Raji (cell line): ENCODE data around the gene FGF16.

Source experiments
- POLR2A ChIP-seq: IDR thresholded peaks from 2 replicates; pipeline ENCODE4 v1.6.1; 2011; ENCODE audit warnings: low read depth, low read length, control low read depth; ENCODE audit not compliant: insufficient read depth

The FGF16 gene

DNA sequence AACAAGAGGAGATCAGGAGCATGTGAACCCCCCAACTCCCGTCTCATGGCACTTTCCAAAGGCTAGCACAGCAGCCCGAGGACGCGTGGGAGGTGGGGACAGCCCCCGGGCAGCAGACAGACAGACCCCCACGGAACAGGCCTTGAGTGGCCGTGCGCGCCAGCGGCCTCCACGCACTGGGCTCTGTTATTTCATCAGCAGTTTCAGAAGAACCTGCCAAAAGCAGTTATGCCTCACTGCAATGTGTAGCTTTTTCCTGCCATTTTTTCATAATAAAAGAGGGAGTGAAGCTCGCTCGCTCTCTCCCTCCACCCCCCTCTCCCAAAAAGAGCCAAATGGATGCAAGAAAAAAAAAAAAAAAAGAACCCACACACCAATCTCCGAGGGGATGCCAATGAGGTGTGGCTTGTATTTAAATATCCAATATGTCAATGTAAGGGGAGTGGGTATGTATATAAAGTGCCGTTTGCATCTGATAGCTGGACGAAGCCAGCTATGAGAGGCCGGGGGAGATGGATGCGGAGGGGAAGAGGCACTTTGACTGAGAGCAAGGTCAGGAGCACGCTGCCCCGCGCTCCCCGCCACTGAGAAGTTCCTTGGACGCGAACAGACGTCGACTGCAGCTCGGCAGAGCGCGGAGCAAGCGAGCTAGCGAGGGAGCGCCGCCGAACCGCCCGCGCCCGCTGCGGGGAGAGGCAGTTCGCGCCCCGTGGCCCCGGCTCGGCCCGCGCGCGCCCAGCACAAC, at the start of gene FGF16:
Gene FGF16 (plus strand): TSS at position 482 of the 745 bp plus-strand sequence. CDS start 286 bp downstream, outside the sequence.
- TF ChIP-seq POLR2A = no peak

DNA sequence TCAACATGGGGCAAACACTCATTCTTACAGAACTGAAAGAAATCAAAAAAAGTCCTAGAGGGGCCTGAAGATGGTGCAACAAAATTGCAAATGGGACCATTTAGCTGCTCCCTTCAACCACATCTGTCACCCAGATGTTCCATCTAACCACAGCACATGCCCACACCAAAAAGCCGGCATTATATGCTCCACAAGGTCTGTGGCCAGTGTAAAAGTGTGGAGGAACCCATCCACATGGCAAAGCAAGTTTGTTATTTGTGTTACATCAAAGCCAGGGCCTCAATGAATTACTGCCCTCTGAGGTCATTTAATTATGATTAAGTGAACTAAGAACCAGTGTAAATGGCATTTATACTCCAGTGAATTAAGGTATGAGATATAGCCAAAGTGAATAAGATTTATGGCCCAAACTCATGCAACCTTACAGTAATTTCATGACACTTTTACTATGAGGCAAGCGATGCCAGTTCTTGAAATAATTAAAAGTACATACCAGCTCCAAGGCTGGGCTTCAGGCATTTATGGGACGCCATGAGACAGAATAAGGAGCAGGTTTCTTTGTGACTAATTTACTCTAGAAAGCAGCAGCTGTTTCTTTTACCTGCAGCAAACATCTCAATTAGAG, 48.7 kb upstream of the FGF16 start:
- no peak for TF ChIP-seq POLR2A

DNA sequence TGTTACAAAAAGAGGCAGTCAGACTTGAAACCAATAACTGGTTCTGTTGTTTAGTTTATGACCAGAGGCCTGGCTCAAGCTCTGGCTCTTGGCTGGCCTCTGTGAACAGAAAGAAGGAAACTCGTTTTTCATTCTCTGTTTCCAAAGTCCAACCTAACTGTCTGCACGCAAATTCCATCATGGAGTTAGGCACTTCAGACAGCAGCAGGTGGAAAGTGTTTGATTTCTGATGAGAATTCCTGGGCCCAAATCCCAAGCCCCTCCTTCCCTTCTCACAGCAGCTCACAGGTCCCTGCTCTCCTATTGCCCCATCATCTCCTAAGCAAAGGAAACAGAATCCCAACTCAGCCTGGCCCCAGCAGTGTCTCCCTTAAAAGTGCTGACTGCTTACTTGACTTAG, 42.8 kb upstream of the FGF16 start:
- TF ChIP-seq POLR2A = no peak

GRCh38 chrX:77412631-77413030, 34.6 kb upstream of the FGF16 start:
- no peak for TF ChIP-seq POLR2A

DNA sequence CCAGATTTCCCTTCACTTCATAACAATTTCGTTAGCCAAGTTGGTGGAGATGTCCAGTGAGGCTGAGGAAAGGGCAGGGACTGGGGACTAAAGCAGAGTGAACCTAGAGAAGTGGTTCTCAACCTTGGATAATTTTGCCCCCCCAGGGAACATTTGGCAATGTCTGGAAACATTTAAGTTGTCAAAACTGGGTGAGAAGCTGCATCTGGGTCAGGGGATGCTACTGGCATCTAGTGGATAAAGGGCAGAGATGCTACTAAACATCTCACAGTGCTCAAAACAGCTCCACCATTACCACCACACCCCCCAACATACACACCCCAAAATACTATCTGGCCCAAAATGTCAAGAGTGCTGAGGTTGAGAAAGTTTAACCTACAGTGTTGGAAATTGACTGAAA, 32.0 kb upstream of the FGF16 start:
- no peak for TF ChIP-seq POLR2A

GRCh38 chrX:77415882-77416281, 31.3 kb upstream of the FGF16 start:
- TF ChIP-seq POLR2A = no peak

- TF ChIP-seq POLR2A = no peak
Observed at GRCh38 chrX:77422891-77423648, 24.1 kb upstream of the FGF16 start.

- TF ChIP-seq POLR2A = no peak
Observed at GRCh38 chrX:77426811-77427210, 20.4 kb upstream of the FGF16 start.

GRCh38 chrX:77427611-77428010, 19.6 kb upstream of the FGF16 start:
- TF ChIP-seq POLR2A = no peak

GRCh38 chrX:77428551-77428950, 18.6 kb upstream of the FGF16 start:
- no peak for TF ChIP-seq POLR2A

- TF ChIP-seq POLR2A = no peak
Observed at GRCh38 chrX:77431227-77431626, 16.0 kb upstream of the FGF16 start.

DNA sequence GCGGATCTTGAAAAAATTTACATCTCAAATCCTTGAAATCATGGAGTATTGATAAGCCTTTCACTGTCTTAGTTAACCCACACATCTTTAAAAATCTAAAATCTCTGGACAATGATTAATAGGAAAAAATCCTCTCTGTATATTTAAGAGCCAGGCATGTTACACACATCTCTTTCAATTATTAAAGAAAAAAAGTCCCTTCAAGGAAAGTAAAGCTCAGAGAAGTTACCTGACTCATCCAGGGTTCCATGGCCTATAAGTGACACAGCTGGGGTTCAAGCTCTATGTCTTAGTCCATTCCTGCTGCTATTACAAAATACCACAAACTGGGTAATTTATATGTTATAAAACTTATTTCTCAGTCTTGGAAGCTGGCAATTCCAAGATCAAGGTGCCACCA, 14.2 kb upstream of the FGF16 start:
- no peak for TF ChIP-seq POLR2A

DNA sequence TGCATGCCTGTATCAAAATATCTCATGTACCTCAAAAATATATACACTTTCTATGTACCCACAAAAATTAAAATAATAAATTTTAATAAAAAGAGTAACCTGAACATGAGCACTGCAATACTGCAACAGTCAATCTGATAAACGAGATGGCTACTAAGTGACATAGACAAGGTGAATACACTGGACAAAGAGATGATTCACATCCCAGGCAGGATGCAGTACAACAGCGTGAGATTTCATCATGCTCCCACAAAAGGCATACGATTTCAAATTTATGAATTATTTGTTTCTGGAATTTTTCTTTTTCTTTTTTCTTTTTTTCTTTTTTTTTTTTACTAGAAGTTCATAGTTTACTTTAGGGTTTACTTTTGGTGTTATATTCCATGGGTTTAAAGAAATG, 12.2 kb upstream of the FGF16 start:
- no peak for TF ChIP-seq POLR2A

GRCh38 chrX:77436271-77436670, 10.9 kb upstream of the FGF16 start:
- no peak for TF ChIP-seq POLR2A

DNA sequence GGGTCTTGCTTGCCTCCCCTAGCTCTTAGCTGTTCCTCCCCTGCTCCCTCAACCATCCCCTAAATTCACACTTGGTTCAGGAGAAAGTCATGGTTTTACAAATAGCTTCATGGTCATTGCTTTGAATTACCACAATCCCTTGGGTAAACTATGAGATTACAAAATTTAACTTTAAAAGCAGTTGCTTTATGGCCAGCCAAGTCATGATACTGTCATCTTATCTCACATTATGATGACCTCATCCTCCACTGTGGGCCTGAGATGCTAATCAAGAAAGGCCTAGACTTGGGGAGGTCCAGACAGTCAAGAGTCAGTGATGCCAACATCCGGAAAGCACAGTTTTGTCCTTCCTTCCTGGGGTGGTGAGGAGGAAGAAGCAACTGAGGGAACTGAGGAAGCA, 10.5 kb upstream of the FGF16 start:
- TF ChIP-seq POLR2A = no peak

- no peak for TF ChIP-seq POLR2A
Observed at GRCh38 chrX:77440330-77440729, 6.9 kb upstream of the FGF16 start.
